Activated B cell treated with CpG ODN at 0.5 μM for 24 hours (primary cell): ENCODE measurements around the gene CORO2B. TPM values are rescaled to one million over a fixed set of nuclear protein-coding genes. Genes with fewer than 3 reads are reported as not detected.

Experiments used
- ATAC-seq: fragments of 200-7000 bp; cut with Tn5 transposase; one replicate; pipeline ENCODE4 v1.10.0; 2021; ENCODE audit warnings: low read depth, mild to moderate bottlenecking, moderate library complexity
- CTCF ChIA-PET: fragments of 350-600 bp; sonication (Branson Sonifier 250); formaldehyde crosslinking; loops from one replicate; lab custom pipeline; 2021; ENCODE audit warnings: antibody characterized with exemption; lab: Charles Lee
- POLR2A ChIA-PET: fragments of 350-600 bp; sonication (Branson Sonifier 250); formaldehyde crosslinking; loops from one replicate; lab custom pipeline; 2021; ENCODE audit warnings: antibody characterized with exemption; lab: Charles Lee
- DNase-seq: peaks from one replicate; pipeline ENCODE4 v3.0.0; 2022
- H3K27ac Mint-ChIP-seq: one replicate; pipeline ENCODE4 v1.8.0; 2020; ENCODE audit warnings: mixed read lengths
- H3K27me3 Mint-ChIP-seq: one replicate; pipeline ENCODE4 v1.8.0; 2021; ENCODE audit warnings: mixed read lengths
- H3K36me3 Mint-ChIP-seq: one replicate; pipeline ENCODE4 v1.8.0; 2021; ENCODE audit warnings: low read depth, mixed read lengths
- H3K4me1 Mint-ChIP-seq: one replicate; pipeline ENCODE4 v1.8.0; 2021; ENCODE audit warnings: mixed read lengths
- H3K4me3 Mint-ChIP-seq: one replicate; pipeline ENCODE4 v1.8.0; 2020; ENCODE audit warnings: mild to moderate bottlenecking, mixed read lengths
- H3K9me3 Mint-ChIP-seq: one replicate; pipeline ENCODE4 v1.8.0; 2020; ENCODE audit warnings: mixed read lengths
- intact Hi-C: fragments of 100-400 bp; cut with micrococcal nuclease; formaldehyde crosslinking; loops from one replicate; pipeline ENCODE4 v1.15.1; 2024
- total RNA-seq: library from RNA; stranded (reverse); gene quantifications from 2 replicates; pipeline ENCODE4 v1.2.3, GENCODE V29; 2022
- TF ChIP-seq, protein P1 (sequence below): fragments of 200-600 bp; IDR thresholded peaks from one replicate; pipeline ENCODE4 v1.8.0; 2022; ENCODE audit warnings: antibody characterized with exemption, mild to moderate bottlenecking

Gene CORO2B
- total RNA-seq, 1 donor from 2014 or later, result 1.0 TPM

DNA sequence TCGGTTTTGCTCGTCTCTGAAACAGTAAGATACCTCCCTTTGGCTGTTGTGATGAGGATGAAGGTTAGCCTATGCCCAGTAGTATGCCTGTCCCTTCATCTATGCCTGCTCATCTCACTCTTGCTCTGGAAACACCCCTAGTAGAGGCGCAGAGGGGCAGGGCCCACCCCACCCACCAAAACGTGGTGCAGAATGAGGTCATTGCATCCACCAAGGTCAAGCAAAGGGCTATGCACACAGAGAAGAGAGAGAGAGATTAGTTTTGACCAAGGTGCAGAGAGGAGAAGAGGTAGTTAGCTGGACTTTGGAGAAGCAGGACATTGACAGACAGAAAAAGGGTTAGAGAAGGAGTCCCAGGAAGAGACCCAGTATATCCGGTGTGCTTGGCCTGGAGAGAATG, 119.9 kb downstream of the CORO2B start:
- ATAC-seq (no peak), DNase-seq (no peak)
- TF ChIP-seq, protein P1, sequence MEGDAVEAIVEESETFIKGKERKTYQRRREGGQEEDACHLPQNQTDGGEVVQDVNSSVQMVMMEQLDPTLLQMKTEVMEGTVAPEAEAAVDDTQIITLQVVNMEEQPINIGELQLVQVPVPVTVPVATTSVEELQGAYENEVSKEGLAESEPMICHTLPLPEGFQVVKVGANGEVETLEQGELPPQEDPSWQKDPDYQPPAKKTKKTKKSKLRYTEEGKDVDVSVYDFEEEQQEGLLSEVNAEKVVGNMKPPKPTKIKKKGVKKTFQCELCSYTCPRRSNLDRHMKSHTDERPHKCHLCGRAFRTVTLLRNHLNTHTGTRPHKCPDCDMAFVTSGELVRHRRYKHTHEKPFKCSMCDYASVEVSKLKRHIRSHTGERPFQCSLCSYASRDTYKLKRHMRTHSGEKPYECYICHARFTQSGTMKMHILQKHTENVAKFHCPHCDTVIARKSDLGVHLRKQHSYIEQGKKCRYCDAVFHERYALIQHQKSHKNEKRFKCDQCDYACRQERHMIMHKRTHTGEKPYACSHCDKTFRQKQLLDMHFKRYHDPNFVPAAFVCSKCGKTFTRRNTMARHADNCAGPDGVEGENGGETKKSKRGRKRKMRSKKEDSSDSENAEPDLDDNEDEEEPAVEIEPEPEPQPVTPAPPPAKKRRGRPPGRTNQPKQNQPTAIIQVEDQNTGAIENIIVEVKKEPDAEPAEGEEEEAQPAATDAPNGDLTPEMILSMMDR, result no peak
- H3K4me3 Mint-ChIP-seq, result no peak overlapping the region
- no peaks in the 10 kb centered on the region for H3K9me3 Mint-ChIP-seq
- H3K4me1 Mint-ChIP-seq, result no peaks in the 10 kb centered on the region
- peaks cover 2% of the 10 kb centered on the region for H3K27me3 Mint-ChIP-seq
- intact Hi-C loops, result no loop called here
- no peak overlapping the region for H3K27ac Mint-ChIP-seq
- CTCF ChIA-PET, result no interaction called here
- POLR2A ChIA-PET, result no interaction called here
- H3K36me3 Mint-ChIP-seq, result no peaks in the 10 kb centered on the region

DNA sequence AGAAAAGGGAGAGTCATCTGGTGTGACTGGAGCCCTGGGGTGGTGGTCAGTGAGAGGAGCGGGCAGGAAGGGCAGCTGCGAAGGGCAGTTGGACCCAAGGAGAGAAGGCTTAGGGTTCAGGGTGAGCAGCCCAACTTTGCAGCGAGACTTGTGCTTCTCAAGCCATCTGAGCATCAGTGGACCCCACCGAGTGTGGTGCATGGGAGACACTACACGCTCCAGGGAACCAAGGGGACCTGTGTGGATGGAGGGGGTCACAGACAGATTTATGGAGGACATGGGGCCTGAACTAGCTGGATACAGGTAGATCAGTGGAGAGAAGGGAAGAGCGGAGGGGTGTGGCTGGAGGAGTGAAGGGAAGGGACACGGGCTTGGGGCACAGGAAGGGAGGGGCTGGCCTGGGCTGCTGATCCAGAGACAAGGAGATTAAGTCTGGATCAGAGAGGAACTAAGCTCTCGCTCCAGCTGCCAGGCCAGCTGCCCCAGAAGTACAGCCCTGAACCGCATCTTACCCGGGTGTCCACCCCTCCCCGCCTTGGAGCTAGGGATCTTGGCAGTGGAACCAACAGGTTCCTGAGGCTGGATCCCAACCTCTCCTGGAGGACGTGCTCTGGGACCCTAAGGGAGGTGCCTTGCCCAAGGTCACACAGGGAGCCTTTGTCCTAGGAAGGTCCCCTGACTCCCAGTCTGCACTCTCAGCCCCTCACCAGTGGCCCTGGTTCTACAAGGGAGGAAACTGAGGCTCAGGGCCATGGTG, 120.5 kb downstream of the CORO2B start:
- ChIA-PET POLR2A (no interaction called here), CTCF (no interaction called here)
- Mint-ChIP-seq H3K4me3 (no peak overlapping the region), H3K27ac (no peak overlapping the region), H3K4me1 (no peaks in the 10 kb centered on the region), H3K36me3 (no peaks in the 10 kb centered on the region), H3K27me3 (peaks cover 2% of the 10 kb centered on the region), H3K9me3 (no peaks in the 10 kb centered on the region)
- no peak for DNase-seq
- no peak for ATAC-seq
- intact Hi-C loops, result no loop called here
- TF ChIP-seq, protein P1, result no peak

DNA sequence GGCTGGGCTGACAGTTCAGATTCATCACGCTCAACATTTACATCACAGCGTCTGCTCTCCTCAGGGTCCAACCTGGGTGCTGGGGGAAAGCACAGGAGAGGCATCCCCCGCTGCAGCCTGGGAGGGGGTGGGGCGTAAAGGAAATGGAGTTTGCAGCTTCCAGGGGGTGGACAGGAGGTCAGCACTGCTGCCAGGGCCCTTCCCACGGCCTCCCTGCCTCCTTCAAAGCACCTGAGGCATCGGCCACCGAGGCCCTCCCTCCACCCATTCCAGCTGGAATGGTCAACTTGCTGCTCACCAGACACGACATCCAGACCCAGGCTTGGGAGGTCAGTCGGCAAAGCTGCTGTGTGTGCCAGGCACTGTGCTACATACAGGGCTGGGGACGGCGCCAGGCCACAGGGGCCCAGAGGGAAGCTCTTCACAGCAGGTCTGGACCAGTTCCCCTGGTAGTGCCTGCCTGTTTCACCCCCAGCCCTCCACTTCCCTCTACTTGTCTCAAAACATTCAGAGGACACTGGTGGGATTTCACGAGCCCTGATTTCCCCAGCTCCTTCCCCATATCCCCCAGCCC, 121.2 kb downstream of the CORO2B start:
- intact Hi-C loops, result no loop called here
- Mint-ChIP-seq H3K4me1 (no peaks in the 10 kb centered on the region), H3K9me3 (no peaks in the 10 kb centered on the region), H3K27ac (no peak overlapping the region), H3K4me3 (no peak overlapping the region), H3K27me3 (peaks cover 2% of the 10 kb centered on the region), H3K36me3 (no peaks in the 10 kb centered on the region)
- ATAC-seq (no peak), DNase-seq (no peak)
- POLR2A ChIA-PET, result no interaction called here
- CTCF ChIA-PET, result no interaction called here
- TF ChIP-seq, protein P1, result no peak

DNA sequence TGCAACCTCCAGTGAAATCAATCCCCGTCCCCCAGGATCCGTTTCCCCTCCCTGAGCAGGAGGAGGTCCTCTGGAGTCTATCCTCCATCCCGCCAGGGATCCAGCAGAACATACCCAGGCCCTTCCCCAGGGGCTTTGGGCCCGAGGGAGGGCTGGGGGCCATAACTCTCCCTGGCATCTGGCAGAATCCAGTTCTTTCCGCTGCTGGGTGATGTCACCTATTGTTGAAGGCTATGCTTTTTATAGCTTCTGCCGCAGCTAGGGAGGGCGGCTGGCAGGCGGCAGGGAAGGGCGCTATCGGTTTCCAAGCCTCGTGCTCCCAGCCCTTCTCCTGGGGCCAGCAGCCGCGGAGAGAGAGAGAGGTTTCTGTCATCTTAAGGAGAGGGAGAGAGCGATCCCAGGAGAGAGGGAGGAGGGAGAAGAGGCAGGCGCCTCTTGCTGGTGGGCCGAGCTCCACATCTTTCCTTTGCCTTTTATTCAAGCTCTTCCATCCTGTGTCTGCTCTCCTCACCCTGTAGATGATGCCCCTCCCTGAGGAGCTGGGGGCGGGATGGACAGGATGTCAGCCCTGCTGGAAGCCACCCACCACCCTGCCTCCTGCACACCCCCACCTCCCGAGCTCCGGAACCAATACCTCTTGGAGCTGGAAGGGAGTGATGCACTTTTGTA, 121.8 kb downstream of the CORO2B start:
- Mint-ChIP-seq H3K9me3 (no peaks in the 10 kb centered on the region), H3K27ac (no peak overlapping the region), H3K27me3 (peaks cover 2% of the 10 kb centered on the region), H3K4me3 (no peak overlapping the region), H3K36me3 (no peaks in the 10 kb centered on the region), H3K4me1 (no peaks in the 10 kb centered on the region)
- DNase-seq (no peak), ATAC-seq (no peak)
- TF ChIP-seq, protein P1, result no peak
- ChIA-PET CTCF (no interaction called here), POLR2A (no interaction called here)
- intact Hi-C loops, result no loop called here

DNA sequence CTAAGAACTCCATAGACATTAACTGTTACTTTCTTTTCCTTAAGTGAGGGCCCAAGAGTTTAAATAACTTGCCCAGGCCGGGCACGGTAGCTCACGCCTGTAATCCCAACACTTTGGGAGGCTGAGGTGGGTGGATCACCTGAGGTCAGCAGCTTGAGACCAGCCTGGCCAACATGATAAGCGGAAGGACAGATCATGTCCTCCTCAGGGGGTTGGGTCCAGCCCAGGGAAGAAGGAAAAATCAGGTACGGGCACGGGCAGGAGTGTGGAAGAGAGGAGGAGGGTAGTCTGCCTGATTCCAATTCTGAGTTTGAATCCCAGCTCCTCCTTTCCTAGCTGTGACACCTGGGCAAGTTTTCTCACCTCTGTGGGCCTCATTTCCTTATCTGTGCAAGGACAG, 123.1 kb downstream of the CORO2B start:
- Mint-ChIP-seq H3K27ac (no peak overlapping the region), H3K4me3 (no peak overlapping the region), H3K9me3 (no peaks in the 10 kb centered on the region), H3K36me3 (no peaks in the 10 kb centered on the region), H3K4me1 (no peaks in the 10 kb centered on the region), H3K27me3 (peaks cover 2% of the 10 kb centered on the region)
- TF ChIP-seq, protein P1, result no peak
- POLR2A ChIA-PET, result no interaction called here
- intact Hi-C loops, result no loop called here
- CTCF ChIA-PET, result no interaction called here
- ATAC-seq, result no peak
- DNase-seq, result no peak
